ENCODE measurements around the gene OBP2A. TPM values are rescaled to one million over a fixed set of nuclear protein-coding genes. Genes with fewer than 3 reads are reported as not detected.
A peak's percentile ranks its signal among the peaks of the same experiment; 100 is the strongest.
"Not testable (repeated sequence)": the region's sequence is repeated elsewhere in the genome, so short reads cannot be mapped to it uniquely, and the experiment has no call there.

OBP2A gene, protein sequence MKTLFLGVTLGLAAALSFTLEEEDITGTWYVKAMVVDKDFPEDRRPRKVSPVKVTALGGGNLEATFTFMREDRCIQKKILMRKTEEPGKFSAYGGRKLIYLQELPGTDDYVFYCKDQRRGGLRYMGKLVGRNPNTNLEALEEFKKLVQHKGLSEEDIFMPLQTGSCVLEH
- not detected for polyA plus RNA-seq (ENCODE audit: insufficient read length)
- long read RNA-seq, donor 1: 0 reads
- long read RNA-seq, donor 2: 0 reads
- long read RNA-seq, donor 3: 0 reads
- long read RNA-seq, donor 4: 0 reads
- long read RNA-seq, donor 5: 0 reads
- long read RNA-seq, donor 6: 0 reads
- long read RNA-seq, donor 7, partial matches to known transcripts: 0 of 1 reads
- long read RNA-seq, donor 7, other reads (novel, unspliced or antisense): 0 of 1 reads
- long read RNA-seq, donor 8: 0 reads

DNA sequence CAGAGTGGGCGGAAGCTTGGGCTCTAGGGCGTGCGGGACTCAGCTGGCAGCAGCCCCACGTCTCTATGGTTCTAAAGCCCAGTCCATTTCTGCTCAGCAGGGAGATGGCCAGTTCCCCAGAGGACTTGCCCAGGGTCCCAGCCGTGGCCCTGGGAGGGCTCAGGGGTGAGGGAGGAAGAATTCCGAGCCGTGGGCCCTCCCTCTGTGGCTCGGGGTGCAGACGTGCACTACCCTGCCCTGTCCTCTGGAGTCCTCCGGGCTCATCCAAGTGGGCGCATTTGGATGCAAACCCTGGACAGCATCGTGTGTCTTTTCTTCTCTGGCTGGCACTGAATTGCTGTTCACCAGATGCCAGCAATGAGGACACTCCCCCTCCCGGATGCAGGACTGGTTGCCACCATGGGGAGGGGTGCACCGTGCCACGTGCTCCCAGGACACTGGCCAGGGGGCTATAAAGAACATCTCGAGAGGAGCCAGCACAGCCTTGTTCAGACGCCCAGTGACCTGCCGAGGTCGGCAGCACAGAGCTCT, at the start of gene OBP2A:
OBP2A (plus strand) TSS at position 481 of the 531 bp plus-strand sequence. CDS start 55 bp downstream, outside the sequence.
- DNase-seq: not testable (repeated sequence)

DNA sequence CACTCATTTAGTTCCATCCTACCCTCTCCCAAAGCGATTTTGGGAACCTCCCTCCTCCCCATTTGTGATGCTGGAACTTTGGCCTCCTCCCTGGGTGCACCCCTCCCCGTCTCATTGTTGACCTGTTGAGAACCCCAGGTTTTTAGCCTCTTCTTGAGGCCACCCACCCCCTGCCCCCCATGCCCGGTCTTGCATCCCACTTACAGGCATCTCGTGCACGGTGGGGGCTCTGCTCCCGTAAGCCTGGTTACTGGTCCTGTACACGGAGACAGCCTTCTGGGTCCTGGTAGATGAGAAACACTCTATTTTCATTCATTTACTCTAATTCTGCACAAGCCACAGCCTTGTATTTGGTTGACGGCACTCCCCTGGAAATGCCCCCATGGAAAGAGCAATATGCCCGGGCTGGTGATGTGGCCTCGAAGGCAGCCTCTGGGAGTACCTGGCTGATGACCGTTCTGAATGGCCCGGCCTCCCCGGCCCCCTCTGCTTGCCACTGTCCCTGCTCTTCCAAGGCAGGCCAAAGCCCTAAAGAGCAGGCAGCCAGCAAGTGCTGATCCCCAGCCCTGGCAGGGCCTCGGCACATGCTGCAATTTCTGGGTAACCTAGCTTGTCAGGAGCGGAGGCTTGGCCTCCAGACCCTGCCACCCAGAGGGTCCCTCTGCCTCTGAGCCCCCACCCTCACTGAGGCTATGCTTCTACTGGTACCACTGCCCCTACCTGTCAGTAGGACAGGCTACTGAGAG, 47.4 kb upstream of the OBP2A start:
- DNase-seq: no peak

DNA sequence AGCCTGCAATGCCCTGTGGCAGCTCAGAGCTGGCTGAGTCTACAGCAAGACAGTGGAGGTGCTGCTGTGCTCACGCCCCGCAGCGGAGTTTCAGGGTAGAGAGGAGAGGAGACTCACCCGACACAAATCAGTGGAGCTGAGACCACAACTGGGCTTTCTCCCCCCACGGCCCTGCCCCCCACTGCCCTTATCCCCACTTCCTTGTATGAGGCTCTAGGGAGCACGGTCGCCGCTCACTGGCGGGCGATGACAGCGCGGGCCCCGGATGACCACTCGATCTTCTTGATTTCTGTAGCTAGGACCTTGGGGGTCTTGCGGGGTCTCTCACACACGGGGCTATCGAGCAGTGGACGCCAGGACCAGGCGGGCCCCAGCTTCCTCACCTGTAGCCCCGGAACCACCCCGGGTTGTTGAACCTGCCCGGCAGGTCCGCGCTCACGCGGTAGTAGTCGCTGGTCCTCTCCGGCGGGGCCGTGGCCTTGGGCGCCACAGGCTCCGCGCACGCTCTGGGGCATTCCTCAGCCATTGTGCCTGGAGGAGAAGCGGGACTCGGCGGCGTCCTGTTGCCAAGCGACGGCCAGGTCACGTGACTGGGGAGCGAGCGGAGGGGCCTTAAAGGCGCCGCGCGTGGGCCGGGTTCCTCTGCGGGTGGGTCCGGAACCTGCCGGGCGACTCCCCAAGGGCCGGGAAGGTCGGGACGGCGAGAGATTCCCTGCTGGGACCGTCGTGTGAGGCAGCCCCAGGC, 46.4 kb upstream of the OBP2A start:
- peak; percentile 83 for DNase-seq

DNA sequence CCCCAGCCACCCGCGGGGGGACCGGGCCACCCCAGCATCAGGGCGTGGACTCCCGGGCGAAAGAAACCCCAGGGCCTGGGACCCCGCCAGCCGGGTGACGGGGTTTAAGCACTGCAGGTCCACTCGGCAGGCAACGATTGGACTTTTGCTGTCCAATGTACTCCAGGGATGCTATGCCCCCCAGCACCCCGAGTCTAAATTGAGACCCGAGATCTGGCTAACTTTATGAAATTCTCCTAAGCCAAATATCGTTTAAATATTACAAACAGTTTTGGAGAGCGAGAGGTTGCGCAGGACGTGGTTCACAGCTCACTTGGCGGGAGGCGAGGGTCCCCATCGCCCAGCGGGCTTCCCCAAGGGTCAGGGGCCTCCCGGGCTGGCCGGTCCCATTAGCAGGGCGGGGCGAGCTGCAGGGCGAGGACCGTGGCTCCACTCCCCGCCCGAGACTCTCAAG, 45.8 kb upstream of the OBP2A start:
- DNase-seq: no peak

DNA sequence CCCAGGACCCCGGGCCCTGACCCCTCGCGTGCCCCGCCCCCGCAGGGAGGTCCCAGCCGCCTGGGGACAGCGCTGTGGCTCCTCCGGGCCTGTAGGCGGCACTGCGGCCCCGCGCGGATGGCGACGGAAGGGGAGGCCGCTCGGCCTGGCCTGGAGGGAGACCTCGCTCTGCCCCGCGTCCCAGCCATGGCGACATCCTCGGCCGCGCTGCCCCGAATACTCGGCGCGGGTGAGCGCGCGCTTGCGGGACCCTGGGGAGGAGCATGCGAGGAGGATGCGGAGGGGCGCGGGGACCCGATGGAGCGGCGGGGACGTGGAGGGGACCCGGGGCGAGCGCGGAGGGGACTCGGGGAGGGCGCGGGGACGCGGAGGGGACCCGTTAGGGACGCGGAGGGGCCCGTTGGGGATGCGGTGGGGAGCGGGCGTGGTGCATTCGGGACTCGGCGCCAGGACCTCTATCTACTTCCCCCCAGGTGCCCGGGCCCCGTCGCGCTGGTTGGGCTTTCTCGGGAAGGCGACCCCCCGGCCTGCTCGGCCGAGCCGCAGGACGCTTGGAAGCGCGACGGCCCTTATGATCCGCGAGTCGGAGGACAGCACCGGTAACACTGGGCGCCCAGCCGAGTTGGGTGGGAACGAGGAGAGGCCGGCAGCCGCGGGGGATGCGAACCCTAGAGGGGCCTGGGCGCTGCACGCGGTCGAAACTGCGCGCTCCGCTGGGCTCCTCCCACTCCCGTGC, 45.2 kb upstream of the OBP2A start, which contains the start of gene MRPS2:
MRPS2 (plus strand) TSS at position 158 of the 736 bp plus-strand sequence; CDS start at position 187, 29 bp downstream.
- peak; percentile 90 for DNase-seq

DNA sequence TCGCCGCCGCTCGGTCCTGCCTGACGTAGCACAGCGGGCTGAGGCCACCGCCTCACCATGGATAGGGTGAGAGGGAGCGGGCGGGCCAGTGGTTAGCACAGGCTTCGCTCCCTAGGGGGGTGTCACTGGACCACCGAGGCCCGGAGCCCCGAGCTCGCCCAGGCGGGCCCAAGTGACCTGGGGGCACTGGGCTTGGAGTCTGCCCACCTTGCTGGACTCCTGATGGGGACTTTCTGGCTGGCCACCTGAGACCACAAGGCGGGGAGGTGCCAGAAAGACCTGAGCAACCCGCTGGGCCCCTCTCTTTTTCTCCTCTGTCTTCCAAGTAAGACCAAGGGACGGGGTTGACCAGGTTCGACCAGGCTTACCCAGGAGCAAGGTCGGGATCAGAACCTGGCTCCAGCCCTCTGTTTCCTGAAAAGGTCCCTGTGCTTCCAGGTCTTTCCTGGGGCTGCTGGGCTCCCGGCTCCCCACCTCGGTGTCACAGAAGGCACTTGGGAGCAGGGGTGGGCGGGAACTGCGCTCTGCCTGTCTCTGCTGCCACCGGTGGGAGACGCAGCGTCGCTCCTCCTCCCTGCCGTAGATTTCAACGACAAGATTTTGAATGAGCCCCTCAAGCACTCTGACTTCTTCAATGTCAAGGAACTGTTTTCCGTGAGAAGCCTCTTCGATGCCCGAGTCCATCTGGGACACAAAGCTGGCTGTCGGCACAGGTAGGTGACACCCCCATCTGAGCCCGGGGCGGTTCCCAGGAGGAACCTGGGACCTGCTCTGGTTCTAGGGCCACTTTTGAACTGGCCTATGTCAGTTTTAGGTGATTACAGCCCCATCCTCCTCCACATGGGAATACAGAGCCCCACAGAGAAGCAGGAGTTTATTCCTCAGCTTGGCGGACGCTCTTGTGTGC, 44.4 kb upstream of the OBP2A start:
- DNase-seq: no peak

DNA sequence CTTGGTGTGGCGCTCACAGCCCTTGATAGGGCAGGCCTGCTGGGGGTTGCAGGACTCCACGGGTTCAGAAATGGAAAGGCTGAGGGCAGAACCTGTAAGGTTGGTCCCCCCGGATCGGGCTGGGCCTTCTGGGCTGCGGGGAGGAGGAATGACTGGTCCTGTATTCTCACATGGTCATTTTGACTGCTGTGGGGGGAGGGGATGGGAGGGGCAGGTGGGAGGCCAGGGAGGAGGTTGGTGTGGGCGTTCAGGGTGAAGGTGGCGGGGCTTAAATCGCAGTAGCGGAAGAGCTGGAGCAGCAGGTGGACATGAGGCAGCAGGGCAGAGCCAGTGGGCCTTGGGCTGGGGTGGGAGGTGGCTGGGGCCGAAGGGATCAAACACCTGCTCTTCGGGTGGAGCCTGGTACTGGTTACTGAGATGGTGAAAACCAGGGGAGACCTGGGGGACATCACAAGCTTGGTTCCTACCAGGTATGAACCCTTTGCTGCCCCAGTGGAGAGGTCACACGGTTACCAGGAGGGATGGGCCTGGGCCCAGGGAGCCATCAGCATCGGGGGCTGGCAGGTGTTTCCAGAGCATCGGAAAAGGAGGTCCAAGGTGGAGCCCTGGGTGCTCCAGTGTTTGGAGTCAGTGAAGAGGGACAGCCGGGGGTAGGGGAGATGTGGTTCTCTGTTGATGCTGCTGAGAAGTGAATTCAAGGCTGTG, 43.6 kb upstream of the OBP2A start:
- no peak for DNase-seq

DNA sequence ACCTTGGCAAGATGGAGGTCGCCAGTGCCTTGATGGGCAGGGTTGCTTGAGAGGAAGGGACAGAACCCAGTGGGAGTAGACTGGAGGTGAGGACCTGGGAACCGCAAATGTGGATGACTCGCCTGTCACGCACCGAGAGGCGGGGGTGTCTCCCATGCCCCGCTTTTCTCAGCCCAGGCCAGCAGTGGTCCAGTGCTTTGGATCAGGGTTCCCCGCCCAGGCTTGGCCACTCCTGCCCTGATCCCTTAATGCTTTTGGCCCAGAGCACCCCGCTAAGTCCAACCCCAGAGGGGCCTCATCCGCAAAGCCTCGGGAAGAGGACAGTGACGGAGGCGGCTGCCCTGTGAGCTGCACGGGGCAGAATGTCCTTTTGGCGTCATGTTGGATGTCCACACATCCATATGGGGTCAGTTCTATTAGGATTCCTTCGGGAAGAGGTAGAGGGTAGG, 43.0 kb upstream of the OBP2A start:
- DNase-seq: no peak

DNA sequence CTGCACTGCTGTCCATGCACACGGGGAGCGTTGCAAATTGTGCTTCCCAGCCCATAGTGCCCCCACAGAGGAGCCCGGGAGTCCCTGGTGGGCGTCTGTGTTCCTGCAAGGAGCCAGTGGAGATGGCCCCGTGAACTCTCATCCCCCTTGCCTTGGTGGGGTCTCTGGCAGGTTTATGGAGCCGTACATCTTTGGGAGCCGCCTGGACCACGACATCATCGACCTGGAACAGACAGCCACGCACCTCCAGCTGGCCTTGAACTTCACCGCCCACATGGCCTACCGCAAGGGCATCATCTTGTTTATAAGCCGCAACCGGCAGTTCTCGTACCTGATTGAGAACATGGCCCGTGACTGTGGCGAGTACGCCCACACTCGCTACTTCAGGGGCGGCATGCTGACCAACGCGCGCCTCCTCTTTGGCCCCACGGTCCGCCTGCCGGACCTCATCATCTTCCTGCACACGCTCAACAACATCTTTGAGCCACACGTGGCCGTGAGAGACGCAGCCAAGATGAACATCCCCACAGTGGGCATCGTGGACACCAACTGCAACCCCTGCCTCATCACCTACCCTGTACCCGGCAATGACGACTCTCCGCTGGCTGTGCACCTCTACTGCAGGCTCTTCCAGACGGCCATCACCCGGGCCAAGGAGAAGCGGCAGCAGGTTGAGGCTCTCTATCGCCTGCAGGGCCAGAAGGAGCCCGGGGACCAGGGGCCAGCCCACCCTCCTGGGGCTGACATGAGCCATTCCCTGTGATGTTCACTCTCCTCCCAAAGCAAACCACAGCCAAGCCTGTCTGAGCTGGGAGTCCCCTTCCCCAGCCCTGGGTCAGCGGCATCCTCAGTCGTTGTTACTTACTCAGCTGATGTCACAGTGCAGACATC, 42.3 kb upstream of the OBP2A start:
- no peak for DNase-seq

DNA sequence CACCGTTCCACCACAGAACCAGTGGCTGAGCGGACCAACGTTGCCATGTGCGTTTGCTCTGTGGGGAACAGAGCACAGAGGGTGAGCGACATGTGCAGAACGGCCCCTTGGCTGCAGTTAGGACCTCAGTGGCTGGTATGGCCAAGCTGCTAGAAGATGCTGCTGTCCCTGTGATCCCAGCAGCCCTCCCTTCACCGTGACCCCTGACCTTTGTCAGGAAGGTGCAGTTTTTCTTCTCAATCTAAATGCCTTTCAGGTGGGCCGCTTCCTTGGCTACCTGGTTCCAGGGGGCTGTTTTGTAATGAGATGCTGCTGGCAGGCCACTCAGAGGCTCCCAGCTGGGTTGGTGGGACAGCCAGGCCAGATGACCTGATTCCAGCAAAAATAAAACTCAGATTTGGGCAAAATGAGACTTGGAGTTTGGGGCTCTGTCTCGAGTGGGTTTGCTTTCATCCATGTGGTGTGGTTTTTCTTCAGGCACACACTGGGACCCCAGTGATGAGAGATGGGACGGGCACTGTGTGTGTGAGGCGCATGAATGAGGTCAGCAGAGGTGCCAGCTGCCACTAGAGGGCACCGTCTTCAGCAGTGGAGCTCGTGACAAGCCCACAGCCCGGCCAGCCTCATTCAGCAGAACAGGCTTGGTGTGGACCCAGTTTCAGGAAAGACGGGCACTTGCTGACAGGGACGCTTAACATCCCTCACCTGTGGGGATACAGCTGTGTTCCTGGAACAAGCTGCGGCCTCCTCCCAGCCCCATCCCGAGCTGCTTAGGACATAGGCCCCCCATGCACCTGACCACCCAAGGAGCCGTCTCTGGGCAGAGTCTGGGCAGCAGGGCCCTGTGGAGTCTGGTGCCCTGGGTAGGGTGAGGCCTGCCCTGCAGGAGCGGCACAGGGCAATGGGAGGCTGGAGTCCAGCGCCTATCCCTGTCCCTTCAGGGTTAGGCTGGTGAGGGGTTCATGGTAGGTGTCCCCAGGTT, 41.4 kb upstream of the OBP2A start:
- DNase-seq: no peak

DNA sequence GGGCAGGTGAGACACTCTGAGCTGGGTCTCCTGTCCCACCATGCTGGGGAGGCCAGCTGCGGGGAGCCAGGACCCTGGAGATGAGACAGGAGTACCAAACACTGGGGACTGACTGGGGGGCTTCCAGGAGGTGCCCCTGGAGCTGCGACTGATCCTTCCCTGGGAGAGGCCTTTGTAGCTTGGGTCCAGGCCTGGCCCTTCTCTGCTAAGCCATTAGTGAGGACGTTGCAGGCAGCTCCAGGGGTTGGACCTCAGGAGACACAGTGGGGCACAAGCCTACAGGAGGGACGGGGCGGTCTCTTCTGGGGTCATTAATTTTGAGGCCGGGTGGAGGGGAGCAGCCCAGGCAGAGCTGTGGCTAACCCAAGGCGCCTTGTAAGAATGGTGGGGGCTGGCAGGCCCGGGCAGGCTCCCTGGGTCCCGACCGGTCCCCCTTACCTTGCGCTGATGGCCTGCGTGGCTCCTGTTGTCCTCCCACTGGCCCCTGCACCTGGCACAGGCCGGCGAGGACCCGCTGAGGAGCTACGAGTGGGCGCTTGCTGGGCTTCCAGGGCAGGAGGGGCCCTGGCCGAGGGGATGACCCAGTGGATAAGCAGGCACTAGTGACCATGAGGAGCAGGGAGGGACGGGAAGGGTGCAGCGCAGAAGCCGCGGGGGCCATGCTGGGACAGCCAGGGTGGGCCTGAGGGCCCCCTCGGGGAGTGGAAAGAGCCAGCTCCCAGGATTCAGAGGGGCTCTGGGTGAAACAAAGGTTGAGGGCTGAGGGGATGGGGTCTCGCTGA, 40.3 kb upstream of the OBP2A start:
- DNase-seq: no peak

DNA sequence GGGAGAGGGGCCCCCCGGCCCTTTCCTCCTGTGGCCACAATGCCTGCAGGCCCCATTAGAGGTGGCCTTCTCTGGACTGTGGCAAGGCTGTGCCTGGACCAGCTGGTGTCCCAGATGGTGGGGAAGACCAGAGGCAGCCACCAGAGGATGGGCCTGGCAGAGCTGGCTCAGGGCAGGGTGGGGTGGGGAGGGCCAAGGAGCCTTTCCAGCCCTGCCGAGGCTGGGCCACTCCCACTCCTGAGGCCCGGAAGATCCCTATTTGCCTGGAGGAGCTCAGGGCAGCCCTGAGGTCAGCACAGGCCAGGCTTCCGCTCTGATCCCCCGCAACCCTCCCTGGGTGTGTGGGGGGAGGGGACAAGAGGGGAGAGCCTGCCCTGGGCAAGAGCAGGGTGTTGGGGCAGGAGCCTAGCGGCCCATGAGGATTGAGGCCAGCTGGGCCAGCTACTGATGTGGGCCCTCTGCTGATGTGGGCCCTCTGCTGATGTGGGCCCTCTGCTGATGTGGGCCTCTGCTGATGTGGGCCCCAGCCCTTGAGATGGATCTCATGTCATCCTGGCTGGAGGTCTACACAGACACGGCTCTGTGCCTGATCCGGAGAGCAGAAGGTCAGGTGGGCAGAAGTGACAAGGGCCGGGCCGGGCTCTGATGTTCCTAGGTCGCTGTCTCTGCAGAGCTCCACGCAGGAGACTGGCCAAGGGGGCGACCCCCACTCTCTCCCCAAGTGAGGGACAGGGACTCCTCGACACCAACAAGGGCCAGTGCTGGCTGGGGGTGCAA, 39.4 kb upstream of the OBP2A start:
- DNase-seq: no peak

DNA sequence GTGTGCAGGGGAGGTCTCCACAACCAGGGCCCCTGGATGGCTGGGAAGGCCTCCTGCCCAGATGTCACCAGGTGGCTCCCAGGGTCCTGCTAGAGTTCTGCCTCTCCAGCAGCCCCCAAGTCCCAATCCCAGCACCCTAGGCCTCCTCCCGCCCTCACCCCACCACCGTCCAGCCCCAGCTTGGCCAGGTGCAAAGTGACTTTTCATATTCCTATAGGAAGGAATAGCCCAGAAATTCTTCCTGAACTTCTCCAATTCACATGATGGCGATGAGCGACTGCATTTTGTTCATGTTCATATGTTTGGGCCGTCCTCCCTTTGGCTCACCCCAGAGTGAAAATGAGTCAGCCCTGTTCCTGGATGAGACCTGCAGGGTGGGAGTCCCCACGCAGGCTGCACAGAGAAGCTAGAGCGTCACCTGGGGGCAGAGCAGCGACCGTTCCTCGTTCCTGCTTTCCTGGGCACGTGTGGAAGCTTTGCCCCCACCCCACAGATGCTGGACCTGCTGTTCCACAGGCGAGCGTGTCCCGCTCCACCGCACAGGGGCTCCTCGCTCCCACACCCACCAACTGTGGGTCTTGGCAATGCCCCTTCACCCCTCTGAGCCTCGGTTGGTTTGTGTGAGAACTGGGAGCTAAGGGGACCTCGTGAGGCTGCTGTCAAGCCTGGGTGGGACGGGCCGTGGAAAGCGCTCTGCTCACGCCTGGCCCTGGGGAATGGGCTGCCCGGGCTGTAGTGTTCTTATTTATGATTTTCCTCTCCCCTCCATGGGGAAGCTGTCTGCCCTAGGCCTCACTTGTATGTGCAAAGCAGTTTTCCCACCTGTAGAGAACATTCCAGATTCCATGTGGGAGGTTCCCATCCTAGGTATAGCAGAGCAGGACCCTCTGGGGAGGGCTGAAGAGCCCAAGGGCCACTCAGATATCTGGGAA, 38.6 kb upstream of the OBP2A start:
- DNase-seq: no peak

DNA sequence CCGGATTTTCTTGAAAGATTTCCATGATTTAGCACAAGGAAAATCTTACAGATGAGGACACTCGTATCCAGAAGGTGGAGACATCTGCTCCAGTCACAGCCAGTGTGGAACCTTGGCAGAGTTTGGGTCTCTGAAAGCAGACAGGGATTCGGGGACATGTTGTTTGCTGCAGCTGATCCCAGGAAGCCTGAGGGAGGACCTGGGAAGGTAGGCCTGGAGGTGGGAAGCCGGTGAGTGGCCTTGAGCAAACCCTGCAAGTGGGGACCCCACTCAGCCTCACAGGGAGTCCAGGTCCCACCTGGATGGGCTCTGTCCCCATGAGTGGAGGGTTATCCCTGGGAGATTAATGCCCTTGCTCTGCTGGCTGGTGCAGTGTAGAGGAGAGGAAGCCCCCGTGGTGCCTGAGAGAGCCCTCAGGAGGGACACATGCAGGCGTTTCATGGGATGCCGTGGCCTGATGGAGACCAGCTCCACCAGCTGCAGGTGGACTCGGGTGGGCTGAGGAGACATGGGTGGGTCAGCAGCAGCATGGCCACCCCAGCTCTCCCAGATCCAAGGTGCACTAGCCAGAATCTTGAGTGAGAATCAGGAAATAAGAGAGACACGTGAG, 37.6 kb upstream of the OBP2A start:
- no peak for DNase-seq
